GM18520 (cell line): ENCODE data around the gene HSD3B7.
A peak's percentile ranks its signal among the peaks of the same experiment; 100 is the strongest.

Experiments
- ATAC-seq: cut with Tn5 transposase; IDR thresholded peaks from one replicate; pipeline ENCODE4 v1.9.1; 2021; ENCODE audit not compliant: unreplicated experiment

HSD3B7 gene

DNA sequence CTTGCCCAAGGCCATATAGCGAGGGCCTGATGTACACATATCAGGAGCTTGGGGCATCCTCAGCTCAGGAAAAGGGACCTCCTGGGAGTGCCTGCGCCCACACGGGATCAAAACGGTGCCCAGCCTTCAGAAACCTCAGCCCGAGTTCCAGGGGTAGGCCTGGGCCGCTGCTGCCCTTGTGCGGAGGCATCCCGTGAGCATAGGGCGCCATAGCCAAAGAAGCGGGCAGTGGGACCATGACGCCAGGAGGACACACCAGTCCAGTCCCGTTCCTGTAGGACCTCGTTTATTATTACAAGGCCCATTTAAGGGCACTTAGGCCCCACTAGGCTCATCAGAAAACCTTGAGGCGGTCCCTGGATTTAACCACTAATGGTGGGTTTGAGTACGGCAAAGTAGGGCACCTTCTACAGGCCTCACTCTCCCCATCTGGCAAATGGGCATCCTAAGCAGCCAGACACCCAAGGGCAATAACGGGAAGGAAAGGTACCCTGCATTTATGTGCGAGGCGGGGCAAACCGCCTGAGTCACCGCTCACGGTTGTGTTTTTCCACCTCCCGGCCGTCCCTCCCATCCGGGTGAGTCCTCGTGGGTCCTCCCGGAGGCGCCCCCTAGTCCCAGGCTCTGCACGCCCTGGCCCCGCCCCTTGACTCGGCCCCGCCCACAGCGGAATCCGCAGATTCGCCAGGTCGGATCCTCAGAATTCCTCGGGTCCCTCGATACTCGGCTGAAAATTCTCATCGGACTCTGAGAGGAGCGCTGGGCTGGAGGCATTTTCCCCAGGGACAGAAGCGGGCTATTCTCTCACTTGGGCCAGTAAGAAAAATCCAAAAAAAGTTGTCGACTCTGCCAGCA lies 28.2 kb upstream of the HSD3B7 start:
- no peak for ATAC-seq

DNA sequence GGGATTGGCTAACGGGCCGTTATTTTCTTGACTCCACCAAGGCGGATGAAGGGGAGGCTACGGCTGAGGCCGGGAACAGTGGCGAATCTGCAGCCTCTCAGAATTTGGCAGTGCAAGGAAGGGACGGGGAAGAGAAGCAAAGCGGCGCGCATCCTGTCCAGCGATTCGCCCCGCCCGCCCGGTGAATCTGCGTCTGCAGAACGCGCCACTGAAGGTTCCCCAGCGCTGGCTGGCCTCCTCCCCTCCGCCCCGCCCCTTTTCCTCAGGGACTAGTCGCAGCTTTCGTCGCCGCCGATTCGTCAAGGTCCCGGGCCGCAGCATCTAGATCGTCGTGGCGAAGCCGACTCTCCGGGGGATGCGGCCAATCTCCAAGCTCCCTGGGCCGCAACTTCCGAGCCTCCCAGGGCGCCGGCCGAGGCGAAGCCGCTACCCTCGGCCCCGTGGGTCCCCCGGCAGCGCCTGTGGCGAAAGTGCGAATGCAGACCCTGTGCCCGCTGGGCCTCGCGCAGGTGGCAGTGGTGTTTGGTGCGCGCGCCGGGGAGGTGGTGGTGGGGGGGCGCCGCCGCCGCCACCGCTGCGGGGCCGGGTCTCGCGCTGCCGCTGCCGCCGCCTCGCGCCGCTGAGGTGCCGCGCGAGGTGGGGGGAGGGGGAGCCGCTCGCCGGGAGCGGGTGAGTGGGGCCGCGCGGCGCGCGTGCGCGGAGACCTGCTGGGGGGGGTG lies 27.4 kb upstream of the HSD3B7 start, which contains the start of gene SETD1A:
TSS of gene SETD1A (plus strand) at position 299 of the 719 bp plus-strand sequence. CDS start 978 bp downstream, outside the sequence.
- peak; percentile 51 for ATAC-seq

DNA sequence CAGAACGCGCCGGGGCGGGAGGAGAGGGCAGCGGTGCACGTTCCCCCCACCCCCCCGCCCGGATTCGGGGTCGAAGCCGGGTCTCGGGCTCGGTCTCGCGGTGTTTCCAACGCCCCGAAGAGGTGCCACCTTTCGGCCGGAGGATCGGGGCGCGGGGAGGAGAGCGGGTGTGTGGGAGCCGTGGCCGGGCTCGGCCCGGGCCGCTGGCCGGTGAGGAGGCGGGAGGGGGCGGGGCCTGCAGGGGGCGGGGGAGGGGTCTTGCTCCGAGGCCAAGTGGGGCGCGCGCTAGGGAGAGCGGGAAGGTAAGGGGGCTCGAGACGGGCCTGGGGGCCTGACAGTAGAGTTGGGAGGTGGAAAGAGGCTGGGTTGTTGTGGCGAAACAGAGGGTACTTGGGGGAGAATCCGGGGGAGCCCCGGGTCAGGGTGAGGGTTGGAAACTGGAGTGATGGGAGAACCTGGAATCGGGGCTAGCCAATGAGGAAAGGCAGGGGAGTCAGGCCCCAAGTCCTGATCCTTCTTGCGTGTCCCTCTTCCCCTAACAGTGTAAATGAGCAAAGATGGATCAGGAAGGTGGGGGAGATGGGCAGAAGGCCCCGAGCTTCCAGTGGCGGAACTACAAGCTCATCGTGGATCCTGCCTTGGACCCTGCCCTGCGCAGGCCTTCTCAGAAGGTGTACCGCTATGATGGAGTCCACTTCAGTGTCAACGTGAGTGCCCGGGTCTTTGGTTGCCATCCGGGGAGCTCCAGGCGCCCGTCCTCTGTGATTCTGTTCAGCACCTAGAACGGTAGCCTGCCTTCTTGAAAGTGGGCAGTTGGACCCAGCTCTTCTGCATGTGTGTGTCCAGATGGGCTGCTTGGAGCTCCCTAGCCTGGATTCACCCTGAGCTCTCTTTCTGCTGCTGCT lies 26.6 kb upstream of the HSD3B7 start:
- ATAC-seq: peak; percentile 9

DNA sequence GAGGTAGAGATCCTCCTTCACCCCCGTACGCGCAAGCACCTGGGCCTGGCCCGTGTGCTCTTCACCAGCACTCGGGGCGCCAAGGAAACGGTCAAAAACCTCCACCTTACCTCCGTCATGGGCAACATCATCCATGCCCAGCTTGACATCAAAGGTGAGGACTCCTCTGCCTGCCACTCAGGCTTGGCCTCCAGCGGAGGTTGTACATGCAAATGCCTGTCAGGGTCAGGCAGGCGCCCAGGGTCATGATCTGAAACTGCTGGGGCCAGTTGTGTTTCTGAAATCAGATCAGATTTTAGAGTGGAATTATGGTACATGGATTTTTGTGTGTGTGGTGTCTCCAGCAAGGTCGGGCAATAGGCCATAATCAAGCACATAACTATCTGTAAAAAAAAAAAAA lies 23.6 kb upstream of the HSD3B7 start:
- ATAC-seq: no peak

DNA sequence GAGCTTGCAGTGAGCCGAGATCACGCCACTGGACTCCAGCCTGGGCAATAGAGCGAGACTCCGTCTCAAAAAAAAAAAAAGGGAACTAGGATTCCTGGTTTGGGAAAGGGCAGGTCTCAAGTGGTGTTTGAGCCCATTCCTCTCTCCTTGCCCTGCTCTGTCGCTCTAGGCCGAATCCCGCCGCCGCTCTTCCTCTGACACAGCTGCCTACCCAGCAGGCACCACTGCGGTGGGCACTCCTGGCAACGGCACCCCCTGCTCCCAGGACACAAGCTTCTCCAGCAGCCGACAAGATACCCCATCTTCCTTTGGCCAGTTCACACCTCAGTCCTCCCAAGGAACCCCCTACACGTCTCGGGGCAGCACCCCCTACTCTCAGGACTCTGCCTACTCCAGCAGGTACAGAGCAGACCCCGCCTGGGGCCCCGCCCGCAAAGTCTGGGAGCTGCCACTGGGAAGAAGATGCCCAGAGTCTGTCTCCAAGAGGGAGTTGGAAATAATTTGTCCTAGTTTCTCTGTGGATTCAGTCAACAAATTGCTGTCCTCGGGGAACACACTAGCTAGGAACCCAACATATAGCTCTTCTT lies 21.0 kb upstream of the HSD3B7 start:
- ATAC-seq: no peak

DNA sequence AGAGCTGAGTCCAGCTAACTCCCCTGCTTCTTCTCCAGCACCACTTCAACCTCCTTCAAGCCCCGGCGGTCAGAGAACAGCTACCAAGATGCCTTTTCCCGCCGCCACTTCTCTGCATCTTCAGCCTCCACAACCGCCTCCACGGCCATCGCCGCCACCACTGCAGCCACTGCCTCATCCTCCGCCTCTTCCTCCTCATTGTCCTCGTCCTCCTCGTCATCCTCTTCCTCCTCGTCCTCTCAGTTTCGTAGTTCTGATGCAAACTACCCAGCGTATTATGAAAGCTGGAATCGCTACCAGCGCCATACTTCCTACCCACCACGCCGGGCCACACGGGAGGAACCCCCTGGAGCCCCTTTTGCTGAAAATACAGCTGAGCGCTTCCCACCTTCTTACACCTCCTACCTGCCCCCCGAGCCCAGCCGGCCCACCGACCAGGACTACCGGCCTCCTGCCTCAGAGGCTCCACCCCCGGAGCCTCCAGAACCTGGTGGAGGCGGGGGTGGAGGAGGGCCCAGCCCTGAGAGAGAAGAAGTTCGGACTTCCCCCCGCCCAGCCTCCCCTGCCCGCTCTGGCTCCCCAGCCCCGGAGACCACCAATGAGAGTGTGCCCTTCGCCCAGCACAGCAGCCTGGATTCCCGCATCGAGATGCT lies 20.3 kb upstream of the HSD3B7 start:
- ATAC-seq: no peak

DNA sequence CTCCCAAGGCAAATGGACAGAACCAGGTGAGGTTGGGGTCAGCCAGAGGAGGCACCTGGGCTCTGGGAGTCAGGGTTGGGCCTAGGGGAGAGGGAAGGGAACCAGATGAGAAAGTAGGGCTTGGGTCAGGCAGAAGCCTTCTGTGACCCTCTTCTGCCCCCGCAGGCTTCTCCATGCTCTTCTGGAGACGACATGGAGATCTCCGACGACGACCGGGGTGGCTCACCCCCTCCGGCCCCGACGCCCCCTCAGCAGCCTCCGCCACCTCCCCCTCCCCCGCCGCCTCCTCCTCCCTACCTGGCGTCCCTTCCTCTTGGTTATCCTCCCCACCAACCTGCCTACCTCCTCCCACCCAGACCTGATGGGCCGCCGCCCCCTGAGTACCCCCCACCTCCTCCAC lies 19.6 kb upstream of the HSD3B7 start:
- ATAC-seq: no peak

DNA sequence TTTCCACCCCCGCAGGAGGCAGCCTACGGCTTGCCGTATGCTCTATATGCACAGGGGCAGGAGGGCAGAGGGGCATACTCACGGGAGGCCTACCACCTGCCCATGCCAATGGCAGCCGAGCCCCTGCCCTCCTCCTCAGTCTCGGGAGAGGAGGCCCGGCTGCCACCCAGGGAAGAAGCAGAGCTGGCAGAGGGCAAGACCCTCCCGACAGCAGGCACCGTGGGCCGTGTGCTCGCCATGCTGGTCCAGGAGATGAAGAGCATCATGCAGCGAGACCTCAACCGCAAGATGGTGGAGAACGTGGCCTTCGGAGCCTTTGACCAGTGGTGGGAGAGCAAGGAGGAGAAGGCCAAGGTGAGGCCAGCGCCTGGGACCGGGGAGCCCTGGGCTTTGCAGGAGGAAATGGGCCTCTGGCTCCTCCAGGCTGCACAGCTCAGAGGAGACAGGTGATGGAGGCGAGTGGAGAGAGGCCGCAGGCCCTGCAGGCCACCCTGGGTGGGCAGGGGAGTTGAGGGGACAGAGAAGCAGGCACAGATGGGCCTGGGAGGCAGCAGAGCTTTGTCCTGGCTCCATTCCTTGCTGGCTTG lies 18.9 kb upstream of the HSD3B7 start:
- no peak for ATAC-seq

DNA sequence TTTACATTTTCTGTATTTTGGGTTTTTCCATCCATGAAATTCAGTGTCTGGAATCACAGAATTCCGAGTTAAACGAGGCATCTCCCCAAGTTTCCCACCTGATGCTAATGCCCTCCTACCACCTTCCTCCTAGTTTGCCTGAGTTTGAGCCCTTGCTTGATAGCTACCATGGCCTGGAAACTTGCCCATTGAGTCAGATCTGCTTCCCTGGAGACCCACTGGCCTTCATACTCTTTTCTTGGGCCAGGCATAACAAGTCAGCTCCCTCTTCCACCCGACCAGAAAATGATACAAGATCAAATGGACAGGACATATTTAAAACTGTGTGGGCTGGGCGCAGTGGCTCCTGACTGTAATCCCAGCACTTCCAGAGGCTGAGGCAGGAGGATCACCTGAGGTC lies 17.2 kb upstream of the HSD3B7 start:
- no peak for ATAC-seq

DNA sequence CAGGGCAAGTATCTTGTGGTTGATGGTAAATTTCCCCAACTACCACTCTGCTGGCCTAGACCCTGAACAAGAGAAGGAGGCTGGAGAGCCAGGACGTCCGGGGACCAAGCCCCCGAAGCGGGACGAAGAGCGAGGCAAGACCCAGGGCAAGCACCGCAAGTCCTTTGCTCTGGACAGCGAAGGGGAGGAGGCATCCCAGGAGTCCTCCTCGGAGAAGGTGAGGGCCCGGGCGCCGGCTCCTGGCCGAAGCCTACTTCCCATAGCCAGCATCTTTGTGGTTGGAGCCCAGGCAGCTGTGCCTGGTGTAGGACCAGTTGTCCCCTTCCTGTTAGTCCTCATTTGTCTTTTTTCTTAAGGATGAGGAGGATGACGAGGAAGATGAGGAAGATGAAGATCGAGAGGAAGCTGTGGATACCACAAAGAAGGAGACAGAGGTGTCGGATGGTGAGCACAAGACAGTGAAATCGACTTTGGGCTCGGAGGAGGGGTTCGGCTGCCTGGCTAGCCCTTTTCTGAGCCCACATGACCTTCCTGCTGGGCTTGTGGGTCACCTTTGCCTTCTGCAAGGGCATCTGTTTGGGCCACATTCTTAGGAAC lies 15.7 kb upstream of the HSD3B7 start:
- no peak for ATAC-seq

DNA sequence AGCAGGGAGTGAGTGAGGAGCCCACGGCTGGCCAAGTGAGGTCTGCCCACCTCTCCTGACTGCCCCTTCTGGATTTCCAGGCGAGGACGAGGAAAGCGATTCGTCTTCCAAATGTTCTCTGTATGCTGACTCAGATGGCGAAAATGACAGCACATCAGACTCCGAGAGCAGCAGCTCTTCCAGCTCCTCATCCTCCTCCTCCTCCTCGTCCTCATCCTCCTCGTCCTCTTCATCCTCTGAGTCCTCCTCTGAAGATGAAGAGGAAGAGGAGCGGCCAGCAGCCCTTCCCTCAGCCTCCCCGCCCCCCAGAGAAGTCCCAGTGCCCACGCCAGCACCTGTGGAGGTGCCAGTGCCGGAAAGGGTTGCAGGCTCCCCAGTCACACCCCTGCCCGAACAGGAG lies 13.7 kb upstream of the HSD3B7 start:
- ATAC-seq: no peak

DNA sequence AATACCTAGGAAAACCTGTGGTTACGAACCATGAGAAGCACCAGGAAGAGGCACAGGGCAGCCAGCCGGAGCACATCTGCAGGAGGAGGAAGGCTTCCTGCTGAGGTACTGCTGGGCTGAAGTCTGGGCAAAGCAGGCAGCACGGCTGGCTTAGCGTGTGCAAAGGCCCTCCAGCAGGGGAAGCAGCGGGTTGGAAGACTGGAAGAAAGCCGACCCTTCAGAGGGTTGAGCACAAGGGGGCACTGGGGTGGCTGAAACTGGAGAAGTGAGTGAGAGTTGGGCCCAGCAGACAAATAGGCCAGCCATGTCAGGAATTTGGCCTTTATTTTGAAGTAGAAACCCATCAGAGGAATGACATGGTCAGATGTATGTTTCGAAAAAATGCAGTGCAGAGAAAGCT lies 12.1 kb upstream of the HSD3B7 start:
- ATAC-seq: no peak

DNA sequence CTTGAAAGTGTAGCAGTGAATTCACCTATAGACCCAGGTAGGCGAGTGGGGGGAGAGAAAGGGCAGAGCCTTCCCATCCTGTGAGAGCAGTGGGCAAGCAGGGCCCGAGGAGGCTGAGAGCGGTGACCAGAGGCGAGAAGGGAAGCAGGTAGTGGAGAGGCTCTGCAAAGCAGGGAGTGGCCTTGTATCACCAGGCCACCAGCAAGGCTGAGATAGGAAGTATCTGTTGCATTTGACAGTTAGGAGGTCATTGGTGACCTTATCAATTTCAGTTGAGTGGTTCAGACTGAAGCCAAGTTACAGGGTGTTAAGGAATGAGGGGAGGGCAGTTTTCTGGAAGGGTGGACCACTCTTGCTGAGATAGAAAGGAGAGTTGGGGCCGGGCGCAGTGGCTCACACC lies 10.7 kb upstream of the HSD3B7 start:
- no peak for ATAC-seq

DNA sequence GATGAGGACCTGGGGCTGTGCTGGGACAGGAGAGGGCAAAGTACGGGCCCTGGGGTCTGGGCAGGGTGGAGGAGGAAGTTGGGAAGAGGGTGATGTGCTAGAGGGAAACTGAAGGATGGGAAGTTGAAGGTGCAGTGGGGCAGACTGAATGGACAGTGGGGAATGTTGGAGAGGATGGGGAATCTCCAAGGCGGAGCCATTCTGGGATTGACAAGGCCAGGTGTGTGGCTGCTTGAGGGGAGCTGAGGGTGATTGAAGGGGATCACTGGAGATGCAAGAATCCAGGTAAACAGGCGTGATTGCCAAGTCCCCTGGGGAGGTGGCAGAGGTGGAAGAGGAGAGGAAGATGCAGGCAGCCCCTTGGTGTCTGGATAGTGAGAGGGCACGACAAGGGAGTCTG lies 8.5 kb upstream of the HSD3B7 start:
- ATAC-seq: no peak

DNA sequence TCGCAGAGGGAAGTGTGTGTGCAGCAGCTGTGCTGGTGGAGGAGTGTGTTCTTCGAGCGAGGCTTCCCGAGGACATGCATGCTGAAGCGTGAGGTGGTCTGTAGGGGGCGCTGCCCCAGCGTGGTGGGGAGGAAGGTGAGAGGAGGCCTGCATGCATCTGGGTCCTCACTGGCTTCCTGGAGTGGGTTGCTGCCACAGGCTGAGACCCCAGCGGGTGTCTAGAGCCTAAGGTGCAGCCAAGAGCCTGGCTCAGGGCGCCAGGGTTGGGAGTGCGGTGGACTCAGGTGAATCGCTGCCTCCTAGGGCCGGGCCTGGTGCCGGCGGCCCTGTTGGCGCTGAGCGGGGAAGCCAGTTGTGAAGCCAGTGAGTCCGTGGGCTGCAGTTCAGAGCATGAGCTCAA lies 7.5 kb upstream of the HSD3B7 start:
- ATAC-seq: no peak

DNA sequence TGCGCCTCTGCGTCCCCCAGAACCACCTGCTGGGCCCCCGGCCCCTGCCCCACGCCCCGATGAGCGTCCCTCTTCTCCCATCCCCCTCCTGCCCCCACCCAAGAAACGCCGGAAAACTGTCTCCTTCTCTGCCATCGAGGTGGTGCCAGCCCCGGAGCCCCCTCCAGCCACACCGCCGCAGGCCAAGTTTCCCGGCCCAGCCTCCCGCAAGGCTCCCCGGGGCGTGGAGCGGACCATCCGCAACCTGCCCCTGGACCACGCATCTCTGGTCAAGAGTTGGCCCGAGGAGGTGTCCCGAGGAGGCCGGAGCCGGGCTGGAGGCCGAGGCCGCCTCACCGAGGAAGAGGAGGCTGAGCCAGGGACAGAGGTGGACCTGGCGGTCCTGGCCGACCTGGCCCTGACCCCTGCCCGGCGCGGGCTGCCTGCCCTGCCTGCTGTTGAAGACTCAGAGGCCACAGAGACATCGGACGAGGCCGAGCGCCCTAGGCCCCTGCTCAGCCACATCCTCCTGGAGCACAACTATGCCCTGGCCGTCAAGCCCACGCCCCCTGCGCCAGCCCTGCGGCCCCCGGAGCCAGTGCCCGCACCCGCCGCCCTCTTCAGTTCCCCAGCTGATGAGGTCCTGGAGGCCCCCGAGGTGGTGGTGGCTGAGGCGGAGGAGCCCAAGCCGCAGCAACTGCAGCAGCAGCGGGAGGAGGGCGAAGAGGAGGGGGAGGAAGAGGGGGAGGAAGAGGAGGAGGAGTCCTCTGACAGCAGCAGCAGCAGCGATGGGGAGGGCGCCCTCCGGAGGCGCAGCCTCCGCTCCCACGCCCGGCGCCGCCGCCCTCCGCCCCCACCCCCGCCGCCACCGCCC lies 5.6 kb upstream of the HSD3B7 start:
- no peak for ATAC-seq

DNA sequence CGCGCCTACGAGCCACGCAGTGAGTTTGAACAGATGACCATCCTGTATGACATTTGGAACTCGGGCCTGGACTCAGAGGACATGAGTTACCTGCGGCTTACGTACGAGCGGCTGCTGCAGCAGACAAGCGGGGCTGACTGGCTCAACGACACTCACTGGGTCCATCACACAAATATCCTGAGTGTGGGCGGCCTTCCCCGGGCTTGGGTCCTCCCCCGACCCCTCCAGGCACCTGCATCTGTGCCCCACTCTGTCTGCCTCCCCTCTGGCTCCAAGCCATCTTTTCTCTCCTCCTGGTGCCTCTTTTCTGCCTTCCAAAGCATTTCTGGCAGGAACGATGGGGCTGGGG lies 5.0 kb upstream of the HSD3B7 start:
- no peak for ATAC-seq

DNA sequence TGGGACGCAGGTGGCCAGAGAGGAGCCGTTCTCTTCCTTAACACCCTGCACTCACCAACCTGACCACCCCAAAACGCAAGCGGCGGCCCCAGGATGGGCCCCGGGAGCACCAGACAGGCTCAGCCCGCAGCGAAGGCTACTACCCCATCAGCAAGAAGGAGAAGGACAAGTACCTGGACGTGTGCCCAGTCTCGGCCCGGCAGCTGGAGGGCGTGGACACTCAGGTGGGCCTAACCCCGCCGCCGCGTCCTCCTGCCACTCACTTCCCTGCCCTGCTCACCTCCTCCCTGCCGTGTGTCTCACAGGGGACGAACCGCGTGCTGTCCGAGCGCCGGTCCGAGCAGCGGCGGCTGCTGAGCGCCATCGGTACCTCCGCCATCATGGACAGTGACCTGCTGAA lies 4.6 kb upstream of the HSD3B7 start:
- ATAC-seq: no peak

DNA sequence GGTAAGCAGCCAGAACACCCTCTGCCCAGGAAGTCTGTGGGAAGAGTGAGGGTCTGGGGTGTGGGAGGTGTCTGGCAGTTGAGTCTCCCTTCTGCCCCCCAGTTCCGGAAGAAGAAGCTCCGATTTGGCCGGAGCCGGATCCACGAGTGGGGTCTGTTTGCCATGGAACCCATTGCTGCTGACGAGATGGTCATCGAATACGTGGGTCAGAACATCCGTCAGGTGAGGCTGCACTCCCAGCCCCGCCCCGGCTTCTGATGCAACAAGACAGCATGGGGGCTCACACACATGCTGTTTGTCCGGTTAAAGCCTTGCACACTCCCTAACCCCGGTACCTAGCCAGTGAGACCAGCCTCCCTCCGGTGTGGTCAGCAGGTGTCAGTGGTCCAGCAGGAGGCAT lies 4.0 kb upstream of the HSD3B7 start:
- ATAC-seq: no peak
